Testis (tissue), 2 donors: ENCODE measurements around the gene ZNF675.

Experiments used
- POLR2A ChIP-seq: fragments of 450-650 bp; IDR thresholded peaks from one replicate; pipeline ENCODE4 v1.6.1; 2017; ENCODE audit warnings: antibody characterized with exemption, mild to moderate bottlenecking, moderate library complexity
- TF ChIP-seq, protein P1 (sequence below), 3 experiments: fragments of 450-650 bp in 2 of 3; fragments of 200-600 bp in 1 of 3; sonication (generic) in 1 of 3; IDR thresholded peaks; one replicate each; pipeline ENCODE4 v1.5.1; 2016 to 2019; ENCODE audit warnings: antibody characterized with exemption in 3 of 3, mild to moderate bottlenecking in 2 of 3, moderate library complexity in 1 of 3

DNA sequence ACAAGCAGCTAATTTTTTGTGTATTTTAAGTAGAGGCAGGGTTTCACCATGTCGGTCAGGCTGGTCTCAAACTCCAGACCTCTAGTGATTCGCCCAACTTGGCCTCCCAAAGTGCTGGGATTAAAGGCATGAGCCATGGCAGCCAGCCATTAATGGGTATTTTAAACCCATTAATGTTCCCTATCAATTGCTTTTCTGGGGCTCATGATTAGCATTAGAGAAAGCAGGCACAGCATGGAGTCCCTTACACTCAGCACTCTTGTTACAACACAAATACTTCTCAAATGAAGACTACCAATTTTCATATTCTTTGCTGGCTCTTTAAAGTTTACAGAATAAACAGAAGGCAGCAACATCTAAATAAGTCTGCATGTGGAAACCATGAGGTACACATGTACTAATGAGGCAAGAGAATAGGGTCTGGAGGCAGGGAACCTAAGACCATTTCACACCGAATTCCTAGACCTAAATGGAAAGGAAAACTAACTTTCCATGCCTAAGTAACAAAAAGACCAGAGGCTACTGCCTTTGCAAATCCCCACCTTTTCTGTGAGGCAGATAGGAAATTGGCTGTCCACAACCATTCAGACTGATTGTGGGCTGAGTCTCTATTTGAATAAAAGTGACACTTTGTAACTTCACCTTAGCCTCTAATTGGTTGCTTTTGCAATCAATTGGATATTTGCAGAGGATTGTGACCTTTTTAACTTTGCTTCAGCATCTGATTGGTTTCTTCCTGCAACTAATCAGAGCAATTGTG is 21.2 kb downstream of the ZNF675 start:
- TF ChIP-seq, protein P1, sequence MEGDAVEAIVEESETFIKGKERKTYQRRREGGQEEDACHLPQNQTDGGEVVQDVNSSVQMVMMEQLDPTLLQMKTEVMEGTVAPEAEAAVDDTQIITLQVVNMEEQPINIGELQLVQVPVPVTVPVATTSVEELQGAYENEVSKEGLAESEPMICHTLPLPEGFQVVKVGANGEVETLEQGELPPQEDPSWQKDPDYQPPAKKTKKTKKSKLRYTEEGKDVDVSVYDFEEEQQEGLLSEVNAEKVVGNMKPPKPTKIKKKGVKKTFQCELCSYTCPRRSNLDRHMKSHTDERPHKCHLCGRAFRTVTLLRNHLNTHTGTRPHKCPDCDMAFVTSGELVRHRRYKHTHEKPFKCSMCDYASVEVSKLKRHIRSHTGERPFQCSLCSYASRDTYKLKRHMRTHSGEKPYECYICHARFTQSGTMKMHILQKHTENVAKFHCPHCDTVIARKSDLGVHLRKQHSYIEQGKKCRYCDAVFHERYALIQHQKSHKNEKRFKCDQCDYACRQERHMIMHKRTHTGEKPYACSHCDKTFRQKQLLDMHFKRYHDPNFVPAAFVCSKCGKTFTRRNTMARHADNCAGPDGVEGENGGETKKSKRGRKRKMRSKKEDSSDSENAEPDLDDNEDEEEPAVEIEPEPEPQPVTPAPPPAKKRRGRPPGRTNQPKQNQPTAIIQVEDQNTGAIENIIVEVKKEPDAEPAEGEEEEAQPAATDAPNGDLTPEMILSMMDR (IDR thresholded peaks at IDR 0.05) = no peak
- TF ChIP-seq POLR2A = no peak
